HG03571 (cell line): Measurements from ENCODE around the gene CATSPERE.
"Not testable (repeated sequence)": the region's sequence is repeated elsewhere in the genome, so short reads cannot be mapped to it uniquely, and the experiment has no call there.

Experiments used
- ATAC-seq: cut with Tn5 transposase; IDR thresholded peaks from one replicate; pipeline ENCODE4 v1.9.1; 2021; ENCODE audit not compliant: unreplicated experiment

Gene CATSPERE

DNA sequence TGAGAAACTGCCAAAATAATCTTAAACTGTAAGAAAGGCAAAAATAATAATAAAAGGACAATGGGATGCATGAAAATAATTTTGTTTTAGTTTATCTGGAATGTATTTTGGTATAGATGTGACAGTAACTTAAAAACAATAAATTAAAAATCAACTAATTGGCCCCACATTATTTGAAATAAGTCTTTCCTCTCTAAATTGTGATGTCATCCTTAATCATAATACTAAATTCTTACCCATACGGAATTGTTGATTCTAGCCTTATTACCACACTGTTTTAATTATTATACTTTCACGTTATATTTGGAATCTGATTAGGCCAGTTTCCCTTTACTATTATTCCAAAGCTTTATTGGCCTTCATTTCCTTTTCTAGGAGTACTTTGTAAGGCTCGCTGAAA, 199.5 kb downstream of the CATSPERE start:
- ATAC-seq: no peak

GRCh38 chr1:244661569-244662312, 200.7 kb downstream of the CATSPERE start:
- not testable (repeated sequence) for ATAC-seq

DNA sequence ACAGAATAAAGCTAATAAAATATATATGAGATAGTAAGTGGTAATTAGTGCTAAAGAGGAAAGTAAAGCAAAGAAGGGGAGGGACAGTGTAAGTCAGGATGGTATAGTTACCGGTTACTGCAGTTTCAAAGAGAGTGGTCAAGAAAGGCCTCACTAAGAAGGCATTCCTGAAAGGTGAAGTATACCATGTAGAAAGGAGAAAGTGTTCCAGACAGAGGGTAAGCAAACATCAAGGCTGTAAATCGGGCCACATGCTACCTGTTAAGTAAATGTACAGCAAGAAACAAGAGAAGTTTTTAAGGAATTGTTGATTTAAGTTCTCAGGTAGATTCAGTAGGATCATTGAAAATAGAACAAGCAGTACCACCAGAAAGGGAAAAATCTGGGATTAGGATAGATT, 201.5 kb downstream of the CATSPERE start:
- ATAC-seq: no peak

DNA sequence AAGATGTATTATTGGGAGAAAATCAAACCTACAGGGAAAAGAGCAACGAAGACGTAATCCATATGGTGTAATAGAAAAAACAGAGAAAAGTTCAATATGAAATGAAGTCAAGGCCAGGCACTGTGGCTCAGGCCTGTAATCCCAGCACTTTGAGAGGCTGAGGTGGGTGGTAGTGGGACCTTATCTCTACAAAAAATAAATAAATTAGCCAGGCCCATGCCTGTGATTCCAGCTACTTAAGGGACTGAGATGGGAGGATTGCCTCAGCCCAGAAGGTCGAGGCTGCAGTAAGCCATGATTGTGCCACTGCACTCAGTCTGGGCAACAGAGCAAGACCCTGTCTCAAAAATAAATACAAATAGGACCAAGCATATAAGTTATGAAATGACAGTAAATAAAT, 203.3 kb downstream of the CATSPERE start:
- ATAC-seq: no peak

DNA sequence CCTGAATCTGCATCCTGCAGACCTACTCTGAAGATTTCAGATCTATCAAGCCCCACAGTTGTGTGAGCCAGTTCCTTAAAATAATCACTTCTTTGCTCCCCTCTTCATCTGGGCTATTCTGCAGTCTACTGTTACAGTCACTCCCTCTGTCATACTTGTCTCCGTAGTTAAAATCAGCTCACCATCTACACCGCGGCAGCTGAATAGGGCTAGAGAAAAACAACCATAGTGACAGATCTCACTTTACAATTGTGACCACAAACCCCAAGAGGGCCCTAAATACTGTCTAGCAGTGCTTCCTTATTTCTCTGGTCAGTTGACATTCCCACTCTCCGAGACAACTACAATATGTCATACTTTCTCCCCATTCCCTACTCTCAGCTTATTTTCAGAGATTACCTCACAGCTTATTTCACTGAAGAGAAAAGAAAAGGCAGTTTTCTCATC, 204.7 kb downstream of the CATSPERE start:
- peak; percentile 89 for ATAC-seq

GRCh38 chr1:244666672-244667418, 205.8 kb downstream of the CATSPERE start:
- not testable (repeated sequence) for ATAC-seq

GRCh38 chr1:244667797-244668196, 206.7 kb downstream of the CATSPERE start:
- no peak for ATAC-seq

GRCh38 chr1:244672946-244673682, 212.0 kb downstream of the CATSPERE start:
- no peak for ATAC-seq

GRCh38 chr1:244674446-244674845, 213.4 kb downstream of the CATSPERE start:
- no peak for ATAC-seq

DNA sequence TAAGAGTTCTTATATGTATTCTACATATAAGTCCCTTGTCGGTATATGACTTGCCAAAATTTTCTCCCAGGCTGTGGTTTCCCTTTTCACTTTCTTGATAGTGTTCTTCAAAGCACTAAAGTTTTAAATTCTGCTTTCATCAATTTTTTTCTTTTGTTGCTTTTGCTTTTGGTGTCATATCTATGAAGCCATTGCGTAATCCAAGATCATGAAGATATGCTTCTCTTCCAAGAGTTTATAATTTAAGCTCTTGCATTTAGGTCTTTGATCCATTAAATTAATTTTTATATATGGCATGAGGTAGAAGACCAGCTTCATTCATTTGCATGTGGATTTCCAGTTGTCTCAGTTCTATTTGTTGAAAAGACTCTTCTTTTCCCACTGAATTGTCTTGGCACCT, 214.1 kb downstream of the CATSPERE start:
- ATAC-seq: no peak

GRCh38 chr1:244678697-244679096, 217.6 kb downstream of the CATSPERE start:
- ATAC-seq: no peak

- no peak for ATAC-seq
Observed at GRCh38 chr1:244680667-244681066, 219.6 kb downstream of the CATSPERE start.

- not testable (repeated sequence) for ATAC-seq
Observed at GRCh38 chr1:244682087-244682486, 221.0 kb downstream of the CATSPERE start.
